Astrocyte (in vitro differentiated cells and primary cell): ENCODE results near the gene SSH2.

Source experiments
- CTCF ChIP-seq: IDR thresholded peaks from 2 replicates; pipeline ENCODE4 v1.5.1; 2011; ENCODE audit warnings: low read depth, mild to moderate bottlenecking, inconsistent platforms, low read length, moderate library complexity; ENCODE audit not compliant: insufficient read depth
- EZH2 ChIP-seq: IDR thresholded peaks from 2 replicates; pipeline ENCODE4 v1.6.1; 2012; ENCODE audit warnings: mild to moderate bottlenecking, low read length, inconsistent platforms; ENCODE audit not compliant: insufficient read depth

DNA sequence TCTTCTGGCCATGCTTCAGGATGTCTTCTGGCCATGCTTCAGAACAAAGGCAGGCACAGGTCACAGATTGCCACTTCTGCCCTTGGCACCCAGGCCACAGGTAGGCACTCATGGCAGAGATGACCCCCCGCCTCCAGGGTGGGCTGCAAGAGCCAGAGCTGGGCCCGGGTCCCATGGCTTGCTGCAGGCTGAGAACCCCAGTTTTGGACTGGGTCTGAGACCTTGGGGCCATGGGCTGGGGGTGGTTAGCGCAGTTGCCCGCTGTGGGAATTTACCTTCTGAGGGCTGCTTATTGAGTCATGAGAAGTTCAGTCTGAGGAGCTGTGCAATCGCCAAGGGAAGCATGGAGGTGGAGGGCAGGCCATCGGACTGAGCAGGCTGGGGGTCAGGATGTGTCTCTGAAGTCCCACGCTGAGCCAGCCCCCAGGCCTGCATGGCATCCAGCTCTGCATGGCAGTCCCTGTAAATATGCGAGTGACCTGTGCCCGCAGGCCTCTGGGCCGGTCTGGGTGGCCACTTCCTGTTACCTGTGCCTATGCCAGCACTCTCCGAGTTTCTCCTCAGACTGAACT lies 335.4 kb downstream of the SSH2 start:
- TF ChIP-seq CTCF (no peak), EZH2 (no peak)
